K562 treated with DMSO at 1 percent for 48 hours (cell line): ENCODE data around the gene OR8D4. TPM values are rescaled to one million over a fixed set of nuclear protein-coding genes. Genes with fewer than 3 reads are reported as not detected.

Source experiments
- total RNA-seq: library from RNA; unstranded; fragments of 300-600 nt; gene quantifications from 2 replicates; pipeline ENCODE4 v1.2.3, GENCODE V29; 2022; ENCODE audit warnings: low replicate concordance; ENCODE audit errors: extremely low read depth

Gene OR8D4
- not detected in 2 replicates for total RNA-seq

DNA sequence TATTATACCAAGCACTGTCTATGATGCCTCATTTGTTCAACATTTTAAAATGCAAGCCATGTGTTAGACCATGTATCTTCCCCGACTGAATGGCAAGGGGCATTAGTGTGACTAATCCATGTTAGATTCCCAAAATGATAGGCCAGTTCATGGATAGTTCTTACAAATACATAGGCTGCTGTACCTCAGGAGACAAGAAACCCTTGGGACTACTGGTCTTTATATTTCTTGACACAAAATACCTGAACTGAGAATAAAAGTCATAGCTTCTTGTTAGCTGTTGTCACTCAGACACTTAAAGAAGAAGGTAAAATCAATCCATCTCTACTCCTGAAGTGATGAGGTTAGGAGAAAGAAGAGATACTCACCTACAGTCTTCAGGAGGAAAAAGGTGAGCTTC, at the start of gene OR8D4:
OR8D4 (plus strand) TSS at position 301 of the 400 bp plus-strand sequence. CDS start 4,265 bp downstream, outside the sequence.

DNA sequence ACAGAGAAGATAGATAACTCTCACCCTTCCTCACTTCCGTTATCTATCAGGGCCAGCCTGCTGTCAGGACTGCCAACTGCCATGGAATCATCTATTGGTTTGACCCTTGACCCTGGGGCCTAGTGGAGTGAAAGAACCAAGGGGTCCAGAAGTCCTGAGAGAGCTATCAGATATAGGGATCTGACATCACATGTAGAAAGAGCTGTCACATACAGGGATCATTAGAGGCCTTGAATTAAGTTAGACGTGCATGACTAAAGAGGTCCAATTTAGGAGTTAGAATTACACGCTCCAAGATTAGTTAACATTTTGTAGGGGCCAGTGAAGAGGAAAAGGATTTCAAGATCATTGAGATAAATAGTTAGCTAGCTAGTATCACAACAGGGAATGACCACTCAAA, 16.4 kb upstream of the OR8D4 start, which contains the start of gene TMEM225:
TMEM225 (minus strand) TSS at position 101 of the 400 bp plus-strand sequence. CDS start 245 bp downstream, outside the sequence.

DNA sequence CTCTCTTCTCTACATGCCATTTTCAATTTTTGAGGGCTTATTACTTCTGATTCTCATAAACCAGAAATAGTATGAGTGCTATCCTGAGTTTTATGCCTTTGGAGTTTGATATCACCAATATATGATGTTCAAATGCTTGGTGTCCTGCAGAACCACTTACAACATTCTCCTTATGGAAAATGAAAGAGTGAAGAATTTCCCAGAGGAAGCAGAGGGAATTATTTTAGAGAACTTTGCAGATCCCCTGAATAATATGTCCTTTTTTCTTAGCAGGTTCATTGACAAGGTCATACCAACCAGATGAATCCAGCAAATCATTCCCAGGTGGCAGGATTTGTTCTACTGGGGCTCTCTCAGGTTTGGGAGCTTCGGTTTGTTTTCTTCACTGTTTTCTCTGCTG, 37.4 kb downstream of the OR8D4 start, which contains the start of gene OR4D5:
OR4D5 (plus strand) TSS at position 301 of the 400 bp plus-strand sequence; CDS start at position 301, 0 bp downstream.

DNA sequence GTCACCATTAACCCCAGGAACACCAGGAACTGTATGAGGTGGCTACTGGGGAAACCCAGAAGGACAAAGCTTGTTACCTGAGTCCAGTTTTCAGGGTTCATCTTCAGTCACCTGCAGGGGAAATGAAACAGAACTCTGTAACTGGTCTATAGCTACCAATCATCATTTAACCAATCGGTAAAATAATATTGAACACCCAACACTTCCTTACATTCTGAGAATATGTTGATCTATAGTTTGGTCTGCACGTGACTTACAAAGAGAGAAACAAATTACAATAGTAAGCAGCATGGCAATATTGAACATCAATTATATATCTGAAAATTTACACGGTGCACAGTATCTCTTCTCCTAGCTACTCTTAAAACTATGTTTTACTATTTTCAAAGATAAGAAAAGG, 41.8 kb downstream of the OR8D4 start, which contains the start of gene OR6T1:
OR6T1 (minus strand) TSS at position 101 of the 400 bp plus-strand sequence; CDS start at position 101, 0 bp downstream.

Other genes starting within 250 kb of the OR8D4 start
- gene SCN3B, start 247.5 kb upstream of the OR8D4 start, total RNA-seq = not detected in 2 replicates
- not detected in 2 replicates for gene ZNF202, start 160.5 kb upstream of the OR8D4 start, total RNA-seq
- not detected in 2 replicates for gene OR6X1, start 147.6 kb upstream of the OR8D4 start, total RNA-seq
- not detected in 2 replicates for gene OR6M1, start 95.8 kb upstream of the OR8D4 start, total RNA-seq
- not detected in 2 replicates for gene TMEM225, start 16.5 kb upstream of the OR8D4 start, total RNA-seq
- gene OR4D5, start 37.5 kb downstream of the OR8D4 start, total RNA-seq = not detected in 2 replicates
- gene OR6T1, start 41.7 kb downstream of the OR8D4 start, total RNA-seq = not detected in 2 replicates
- not detected in 2 replicates for gene OR10S1, start 75.6 kb downstream of the OR8D4 start, total RNA-seq
- gene OR10G6, start 93.0 kb downstream of the OR8D4 start, total RNA-seq = not detected in 2 replicates
- not detected in 2 replicates for gene OR10G4, start 110.8 kb downstream of the OR8D4 start, total RNA-seq
- not detected in 2 replicates for gene OR10G9, start 120.8 kb downstream of the OR8D4 start, total RNA-seq
- not detected in 2 replicates for gene OR10G8, start 124.6 kb downstream of the OR8D4 start, total RNA-seq
- not detected in 2 replicates for gene OR10G7, start 139.2 kb downstream of the OR8D4 start, total RNA-seq
- gene VWA5A, start 213.3 kb downstream of the OR8D4 start, total RNA-seq = not detected in 2 replicates